ENCODE measurements around the gene ITIH1.

ITIH1 gene

GRCh38 chr3:52752045-52752660, 25.2 kb upstream of the ITIH1 start:
- Histone ChIP-seq H3K36me3 (ENCODE audit: control insufficient read depth, low read length) (peaks cover 64% of the 10 kb centered on the region), H3K27me3 (ENCODE audit: control insufficient read depth, low read length) (no peaks in the 10 kb centered on the region), H3K4me3 (ENCODE audit: low read length) (no peak overlapping the region), H3F3A (ENCODE audit: control insufficient read depth, insufficient read depth) (no peaks in the 10 kb centered on the region), H3K4me2 (ENCODE audit: low read length) (no peak overlapping the region), H3K9me3 (ENCODE audit: control insufficient read depth, insufficient read depth, low read length) (no peaks in the 10 kb centered on the region), H3K79me2 (ENCODE audit: control insufficient read depth, low read length) (no peaks in the 10 kb centered on the region), H4K20me1 (ENCODE audit: control insufficient read depth, insufficient read depth, low read depth, low read length) (no peaks in the 10 kb centered on the region), H3K9me2 (replicated peaks; ENCODE audit: control insufficient read depth, low read length) (no peaks in the 10 kb centered on the region), H3K27ac (ENCODE audit: low read depth, low read length) (no peak overlapping the region), H3K4me1 (ENCODE audit: control insufficient read depth, low read length) (no peaks in the 10 kb centered on the region)
- TF ChIP-seq EZH2phosphoT487 (IDR thresholded peaks at IDR 0.05; ENCODE audit: borderline replicate concordance, low read length) (no peak), CTCF (IDR thresholded peaks at IDR 0.05; ENCODE audit: low read depth, low read length, poor library complexity, severe bottlenecking) (no peak)

GRCh38 chr3:52754373-52754772, 23.0 kb upstream of the ITIH1 start:
- Histone ChIP-seq H3K79me2 (ENCODE audit: control insufficient read depth, low read length) (no peaks in the 10 kb centered on the region), H3F3A (ENCODE audit: control insufficient read depth, insufficient read depth) (no peaks in the 10 kb centered on the region), H3K27me3 (ENCODE audit: control insufficient read depth, low read length) (no peaks in the 10 kb centered on the region), H4K20me1 (ENCODE audit: control insufficient read depth, insufficient read depth, low read depth, low read length) (no peaks in the 10 kb centered on the region), H3K9me2 (replicated peaks; ENCODE audit: control insufficient read depth, low read length) (no peaks in the 10 kb centered on the region), H3K4me3 (ENCODE audit: low read length) (no peak overlapping the region), H3K36me3 (ENCODE audit: control insufficient read depth, low read length) (peaks cover 63% of the 10 kb centered on the region), H3K4me2 (ENCODE audit: low read length) (no peak overlapping the region), H3K4me1 (ENCODE audit: control insufficient read depth, low read length) (no peaks in the 10 kb centered on the region), H3K9me3 (ENCODE audit: control insufficient read depth, insufficient read depth, low read length) (no peaks in the 10 kb centered on the region), H3K27ac (ENCODE audit: low read depth, low read length) (no peak overlapping the region)
- no peak for TF ChIP-seq EZH2phosphoT487 (IDR thresholded peaks at IDR 0.05; ENCODE audit: borderline replicate concordance, low read length)
- no peak for TF ChIP-seq CTCF (IDR thresholded peaks at IDR 0.05; ENCODE audit: low read depth, low read length, poor library complexity, severe bottlenecking)

- Histone ChIP-seq H3K27me3 (ENCODE audit: control insufficient read depth, low read length) (no peaks in the 10 kb centered on the region), H3K79me2 (ENCODE audit: control insufficient read depth, low read length) (no peaks in the 10 kb centered on the region), H3F3A (ENCODE audit: control insufficient read depth, insufficient read depth) (no peaks in the 10 kb centered on the region), H3K36me3 (ENCODE audit: control insufficient read depth, low read length) (peaks cover 62% of the 10 kb centered on the region), H3K27ac (ENCODE audit: low read depth, low read length) (no peak overlapping the region), H3K4me1 (ENCODE audit: control insufficient read depth, low read length) (no peaks in the 10 kb centered on the region), H3K9me2 (replicated peaks; ENCODE audit: control insufficient read depth, low read length) (no peaks in the 10 kb centered on the region), H3K9me3 (ENCODE audit: control insufficient read depth, insufficient read depth, low read length) (no peaks in the 10 kb centered on the region), H3K4me3 (ENCODE audit: low read length) (no peak overlapping the region), H4K20me1 (ENCODE audit: control insufficient read depth, insufficient read depth, low read depth, low read length) (no peaks in the 10 kb centered on the region), H3K4me2 (ENCODE audit: low read length) (no peak overlapping the region)
- TF ChIP-seq CTCF (IDR thresholded peaks at IDR 0.05; ENCODE audit: low read depth, low read length, poor library complexity, severe bottlenecking) (no peak), EZH2phosphoT487 (IDR thresholded peaks at IDR 0.05; ENCODE audit: borderline replicate concordance, low read length) (no peak)
Observed at GRCh38 chr3:52756141-52756540, 21.3 kb upstream of the ITIH1 start.

Data from DOHH2 (cell line).